ENCODE measurements around the gene BCDIN3D.

The BCDIN3D gene

DNA sequence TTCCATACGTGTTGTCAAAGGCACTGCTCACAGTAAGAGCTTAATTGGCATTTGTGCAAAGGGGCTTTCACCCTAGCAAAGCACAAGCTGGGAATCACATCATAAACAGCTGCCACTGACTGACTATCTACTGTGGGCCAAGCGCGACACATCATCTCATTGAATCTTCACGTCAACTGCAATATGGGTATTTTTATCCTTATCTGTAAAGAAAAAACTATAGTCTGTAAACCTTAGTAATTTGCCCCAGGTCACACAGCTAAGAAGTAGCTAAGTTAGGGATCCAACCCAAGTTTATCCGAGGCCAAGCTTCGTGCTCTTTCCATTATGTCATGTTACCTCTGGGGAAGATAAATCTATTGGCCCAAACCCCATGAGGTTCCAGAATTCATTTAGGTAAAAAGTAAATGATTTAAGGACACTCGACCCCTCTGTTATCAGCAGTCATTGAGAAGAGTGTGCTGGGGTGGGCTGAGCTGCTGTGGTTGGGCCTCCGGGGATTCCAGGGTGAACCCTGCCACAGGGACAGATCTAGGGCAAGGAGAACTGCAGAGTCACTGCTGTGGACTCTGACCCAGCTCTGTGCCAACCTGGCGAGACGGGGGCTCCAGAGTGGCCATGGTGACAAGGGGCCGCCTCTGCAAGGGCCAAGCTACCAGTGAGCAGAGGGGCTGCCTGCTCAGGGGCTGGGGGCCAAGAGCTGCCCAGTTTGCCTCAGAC is 42.3 kb downstream of the BCDIN3D start:
- DNase-seq (ENCODE audit: extremely low read depth in 1 of 2, low read depth in 1 of 2), result no peak

DNA sequence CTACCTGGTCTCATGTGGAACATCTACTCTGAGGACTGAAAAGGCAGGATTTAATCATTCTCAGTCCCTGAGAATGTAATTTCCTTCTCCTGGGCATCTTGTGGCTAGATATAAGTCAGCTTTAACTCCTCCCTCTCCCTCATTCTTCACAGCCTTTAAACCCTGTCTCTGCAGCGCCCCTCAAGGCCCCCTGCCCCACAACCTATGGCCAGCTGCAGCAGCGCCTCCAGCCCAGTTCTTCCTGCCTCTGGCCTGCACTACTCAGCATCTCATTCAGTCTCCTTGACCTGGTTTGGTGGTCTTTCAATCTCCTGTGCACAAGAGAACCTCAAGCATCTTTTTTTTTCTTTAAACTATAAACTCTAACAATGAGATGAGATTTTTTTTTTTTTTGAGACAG is 44.0 kb downstream of the BCDIN3D start:
- no peak for DNase-seq (ENCODE audit: extremely low read depth in 1 of 2, low read depth in 1 of 2)

DNA sequence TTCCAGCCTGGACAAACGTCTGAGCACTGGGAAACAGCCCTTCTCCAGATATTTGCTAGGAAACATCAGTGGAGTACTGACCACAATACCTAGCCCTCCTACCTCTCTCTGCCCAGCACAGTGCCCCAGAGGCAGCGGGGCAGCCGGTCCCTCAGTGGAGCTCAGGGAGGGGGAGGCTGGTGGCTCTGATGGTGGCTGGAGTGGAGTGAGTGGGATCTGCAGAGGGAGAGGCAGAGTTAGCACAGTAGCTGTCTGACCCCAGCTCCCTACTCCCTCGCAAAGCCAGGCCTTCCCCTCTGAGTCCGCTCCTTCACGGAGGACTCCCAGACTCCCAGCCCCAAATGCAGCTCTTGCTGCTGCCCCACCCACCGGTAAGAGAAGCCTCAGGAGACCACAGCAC is 44.7 kb downstream of the BCDIN3D start:
- DNase-seq (ENCODE audit: extremely low read depth in 1 of 2, low read depth in 1 of 2), result no peak

- DNase-seq (ENCODE audit: extremely low read depth in 1 of 2, low read depth in 1 of 2), result no peak
Measured at GRCh38 chr12:49797449-49797776, 45.5 kb downstream of the BCDIN3D start.

DNA sequence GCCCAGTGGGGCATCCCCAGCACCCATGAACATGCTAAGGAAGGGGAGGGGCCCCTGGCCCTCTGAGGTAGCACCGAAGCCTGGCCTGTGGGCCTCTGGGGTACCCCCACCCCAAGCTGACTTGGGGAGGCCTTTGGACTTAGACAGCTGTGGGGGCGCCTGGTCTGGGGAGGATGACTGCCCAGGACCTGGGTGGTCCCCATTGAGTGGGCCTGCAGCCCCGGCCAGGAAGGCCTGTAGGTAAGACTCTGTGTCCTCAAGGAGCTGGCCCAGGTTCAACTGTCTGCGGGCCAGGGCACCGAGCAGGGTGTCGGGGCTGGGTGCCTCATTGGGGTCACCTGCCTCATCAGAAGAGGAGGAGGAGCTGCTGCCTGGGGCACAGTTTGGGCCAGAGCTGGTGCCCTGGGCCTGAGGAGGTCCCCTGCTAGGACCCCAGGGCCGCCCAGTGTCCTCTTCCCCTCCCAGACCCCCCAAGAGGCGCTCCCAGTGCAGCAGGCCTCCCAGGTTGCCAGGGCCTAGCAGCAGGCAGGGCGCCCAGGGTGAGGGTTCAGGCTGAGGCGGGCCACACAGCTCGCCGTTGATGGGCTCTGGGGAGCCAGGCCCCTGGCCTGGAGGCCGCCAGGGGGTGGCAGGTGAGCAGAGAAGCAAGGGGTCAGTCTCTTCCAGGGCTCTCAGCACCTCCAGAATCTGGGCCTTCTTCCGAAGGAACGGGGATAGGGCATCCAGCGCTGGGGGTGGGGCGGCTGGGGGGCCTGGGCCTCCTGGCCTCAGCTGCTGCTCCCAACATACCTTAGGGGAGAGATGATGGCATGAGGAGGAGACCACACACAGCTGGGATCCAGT is 46.1 kb downstream of the BCDIN3D start:
- no peak for DNase-seq (ENCODE audit: extremely low read depth in 1 of 2, low read depth in 1 of 2)

DNA sequence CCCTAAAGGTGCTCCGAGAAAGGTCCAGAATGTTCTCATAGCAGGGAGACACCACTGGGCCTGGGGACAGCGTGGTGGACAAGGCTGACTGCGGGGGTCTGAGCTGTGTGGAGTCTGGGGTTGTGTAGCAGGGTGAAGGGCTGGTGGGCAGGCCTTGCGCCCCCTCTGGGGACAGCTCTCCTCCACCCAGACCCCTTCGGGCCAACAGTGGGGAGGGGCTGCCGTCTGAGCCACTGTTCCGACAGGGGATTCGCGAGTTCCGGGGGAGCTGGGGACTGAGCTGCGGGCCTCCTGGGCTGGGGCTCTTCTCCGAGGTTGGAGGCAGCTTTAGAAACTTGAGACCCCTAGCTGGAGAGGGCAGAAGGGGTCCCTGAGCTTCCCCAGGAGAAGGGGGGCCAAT is 46.8 kb downstream of the BCDIN3D start:
- no peak for DNase-seq (ENCODE audit: extremely low read depth in 1 of 2, low read depth in 1 of 2)

DNA sequence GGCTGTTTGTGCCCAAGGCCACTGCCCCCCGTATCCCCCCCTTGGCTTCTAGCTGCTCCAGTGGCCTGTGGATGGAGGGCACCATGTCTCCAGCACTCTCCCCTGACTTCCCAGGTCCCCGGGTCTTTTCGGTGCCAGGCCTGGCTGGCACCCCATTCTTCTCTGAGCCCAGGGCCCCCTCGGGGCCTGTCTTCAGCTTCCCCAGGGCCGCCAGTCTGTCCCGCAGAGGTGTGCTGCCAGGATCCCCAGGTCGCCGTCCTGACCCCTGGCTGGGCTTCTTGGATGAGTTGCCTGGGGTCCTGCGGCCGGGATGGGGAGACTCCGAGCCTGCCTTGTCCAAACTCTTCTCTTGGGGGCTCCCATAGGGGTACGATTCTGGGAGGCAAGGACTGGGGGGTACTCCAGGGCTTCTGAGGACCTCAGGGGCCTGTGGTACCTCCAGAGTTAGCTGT is 47.2 kb downstream of the BCDIN3D start:
- DNase-seq (ENCODE audit: extremely low read depth in 1 of 2, low read depth in 1 of 2), result no peak

DNA sequence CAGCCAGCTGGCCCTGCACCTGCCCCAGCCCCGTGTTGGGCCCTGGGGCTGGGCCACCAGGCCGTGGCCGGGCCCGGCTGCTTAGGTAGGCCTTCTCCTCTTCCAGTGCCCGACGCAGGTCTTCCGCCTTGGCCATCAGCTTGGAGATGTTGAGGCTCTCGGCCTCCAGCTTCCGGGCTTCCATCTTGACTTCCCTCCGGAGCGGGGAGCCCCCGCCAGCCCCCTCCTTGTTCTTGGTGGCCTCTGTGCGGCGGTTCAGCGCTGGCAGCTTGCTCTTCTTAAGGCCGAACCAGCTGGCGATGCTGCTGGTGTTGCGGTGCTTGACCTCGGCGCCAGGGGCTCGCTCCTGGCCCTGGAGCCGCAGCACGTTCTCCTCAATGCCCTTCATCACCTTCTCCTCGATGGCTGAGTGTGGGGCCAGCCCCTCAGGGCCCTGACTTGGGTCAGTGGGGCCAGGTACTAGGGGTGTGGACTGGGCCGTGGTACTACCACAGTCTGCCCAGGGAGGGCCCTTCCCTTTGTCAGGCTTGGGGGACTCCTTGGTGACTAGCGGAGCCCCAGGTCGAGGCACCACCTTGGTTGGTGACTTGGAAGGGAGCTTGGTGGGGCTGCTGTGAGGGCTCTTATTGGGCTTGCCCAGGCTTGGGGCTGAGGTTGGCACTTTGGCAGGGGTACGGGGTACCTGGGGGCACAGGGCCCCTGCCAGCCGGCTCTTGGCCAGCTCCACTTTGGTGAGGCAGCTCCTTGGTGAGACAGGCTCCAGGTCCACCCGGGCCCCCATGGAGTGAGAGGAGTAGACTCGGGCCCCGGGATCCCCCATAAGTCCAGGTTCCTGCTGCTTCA is 47.9 kb downstream of the BCDIN3D start:
- no peak for DNase-seq (ENCODE audit: extremely low read depth in 1 of 2, low read depth in 1 of 2)

- DNase-seq (ENCODE audit: extremely low read depth in 1 of 2, low read depth in 1 of 2), result no peak
Measured at GRCh38 chr12:49794021-49794420, 48.9 kb downstream of the BCDIN3D start.

- no peak for DNase-seq (ENCODE audit: extremely low read depth in 1 of 2, low read depth in 1 of 2)
Measured at GRCh38 chr12:49793620-49794019, 49.3 kb downstream of the BCDIN3D start.

- no peak for DNase-seq (ENCODE audit: extremely low read depth in 1 of 2, low read depth in 1 of 2)
Measured at GRCh38 chr12:49792976-49793580, 49.8 kb downstream of the BCDIN3D start.

DNA sequence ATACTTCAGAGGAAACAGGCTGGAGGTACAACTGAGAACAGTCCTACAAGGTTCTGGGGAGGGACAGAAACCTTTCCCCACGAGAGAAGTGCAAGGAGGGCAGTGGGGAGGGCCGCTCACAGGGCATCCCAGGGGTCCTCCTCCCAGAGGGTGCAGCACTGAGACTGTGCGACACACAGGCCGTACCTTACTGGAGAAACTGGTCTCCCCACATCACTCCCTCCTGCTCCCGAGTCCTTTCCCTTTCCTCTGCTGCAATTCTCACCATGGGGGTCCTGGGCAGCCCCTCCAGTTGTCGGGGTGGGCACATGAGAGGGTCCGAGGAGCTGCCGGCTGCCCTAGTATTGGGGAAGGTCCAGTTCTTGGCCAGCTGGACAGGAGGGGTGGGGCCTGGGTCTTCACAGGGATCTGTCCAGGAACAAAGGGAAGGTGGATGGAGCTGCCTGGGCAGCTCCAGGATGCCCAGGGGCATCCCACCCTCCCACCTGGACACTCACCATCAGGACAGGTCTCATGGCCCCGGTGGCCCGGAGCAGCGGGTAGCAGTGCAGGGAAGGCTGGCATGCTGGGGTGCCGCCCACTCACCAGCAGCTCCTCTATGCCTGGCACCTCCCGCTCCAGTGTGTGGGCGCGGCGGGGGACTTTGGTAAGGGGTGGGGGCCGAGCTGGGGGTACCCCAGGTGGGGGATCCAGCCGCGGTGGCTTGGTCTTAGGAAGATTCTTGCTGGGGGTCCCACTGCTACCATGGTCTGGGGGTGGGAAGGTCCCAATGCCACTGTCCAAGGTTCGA is 50.5 kb downstream of the BCDIN3D start:
- no peak for DNase-seq (ENCODE audit: extremely low read depth in 1 of 2, low read depth in 1 of 2)

- no peak for DNase-seq (ENCODE audit: extremely low read depth in 1 of 2, low read depth in 1 of 2)
Measured at GRCh38 chr12:49791700-49792099, 51.2 kb downstream of the BCDIN3D start.

GRCh38 chr12:49790741-49791555 is 52.0 kb downstream of the BCDIN3D start:
- no peak for DNase-seq (ENCODE audit: extremely low read depth in 1 of 2, low read depth in 1 of 2)

DNA sequence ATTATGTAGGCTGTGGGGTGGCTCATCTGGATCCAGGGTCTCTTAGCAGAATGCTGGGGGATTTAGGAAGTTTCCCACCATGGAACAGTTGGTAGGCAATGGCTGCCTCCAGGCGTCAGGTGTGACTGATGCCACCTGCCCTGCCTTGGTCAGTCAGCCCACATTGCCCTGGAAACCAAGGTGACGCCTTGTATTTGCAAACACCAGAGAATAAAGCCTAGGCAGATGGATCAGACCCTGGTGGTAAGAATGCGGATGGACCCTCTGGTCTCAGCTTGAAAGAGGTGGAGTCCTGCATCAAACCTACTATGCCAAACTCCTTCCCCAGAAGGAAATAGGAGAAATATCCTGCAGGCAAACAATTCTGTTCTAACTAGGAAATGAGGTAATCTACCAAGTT is 52.9 kb downstream of the BCDIN3D start:
- no peak for DNase-seq (ENCODE audit: extremely low read depth in 1 of 2, low read depth in 1 of 2)

DNA sequence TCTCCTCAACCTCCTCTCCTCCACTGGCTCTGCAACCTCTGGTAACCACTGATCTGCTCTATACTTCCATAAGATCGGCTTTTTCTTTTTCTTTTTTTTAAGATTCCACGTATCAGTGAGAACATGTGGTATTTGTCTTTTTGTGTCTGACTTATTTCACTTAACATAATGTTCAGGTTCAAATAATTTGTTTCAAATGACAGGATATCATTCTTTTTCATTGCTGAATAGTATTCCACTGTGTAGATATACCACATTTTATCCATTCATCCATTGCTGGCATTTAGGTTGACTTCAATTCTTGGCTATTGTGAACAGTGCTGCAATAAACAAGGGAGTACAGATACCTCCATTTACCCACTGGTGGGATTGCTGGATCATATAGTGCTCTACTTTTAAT is 55.2 kb downstream of the BCDIN3D start:
- no peak for DNase-seq (ENCODE audit: extremely low read depth in 1 of 2, low read depth in 1 of 2)
